GM21717 (cell line): ENCODE results near the gene TRIP4.
"Not testable (repeated sequence)": the region's sequence is repeated elsewhere in the genome, so short reads cannot be mapped to it uniquely, and the experiment has no call there.

ENCODE experiments used
- ATAC-seq: cut with Tn5 transposase; IDR thresholded peaks from one replicate; pipeline ENCODE4 v1.9.1; 2021; ENCODE audit warnings: mild to moderate bottlenecking, moderate library complexity; ENCODE audit not compliant: unreplicated experiment

The TRIP4 gene

DNA sequence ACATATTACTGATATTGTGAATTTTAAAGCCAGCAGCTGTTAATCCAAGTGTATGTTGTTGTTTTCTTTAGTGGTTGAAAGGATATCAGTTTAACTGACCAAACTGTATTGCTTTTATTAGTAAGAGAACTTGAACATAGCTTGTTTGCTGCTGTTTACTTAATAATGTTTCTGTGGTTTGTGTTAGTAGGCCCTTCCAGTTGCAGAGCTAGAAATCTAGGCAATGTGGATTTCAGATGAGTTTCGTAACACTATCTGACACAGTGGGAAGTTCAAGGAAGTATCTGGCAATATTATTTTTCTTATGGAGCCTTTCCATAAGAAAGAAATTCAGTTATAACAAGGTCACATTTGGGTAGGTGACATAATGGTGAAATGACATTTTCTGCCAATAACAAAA lies 91.2 kb downstream of the TRIP4 start:
- no peak for ATAC-seq

GRCh38 chr15:64480891-64481290 lies 93.3 kb downstream of the TRIP4 start:
- no peak for ATAC-seq

DNA sequence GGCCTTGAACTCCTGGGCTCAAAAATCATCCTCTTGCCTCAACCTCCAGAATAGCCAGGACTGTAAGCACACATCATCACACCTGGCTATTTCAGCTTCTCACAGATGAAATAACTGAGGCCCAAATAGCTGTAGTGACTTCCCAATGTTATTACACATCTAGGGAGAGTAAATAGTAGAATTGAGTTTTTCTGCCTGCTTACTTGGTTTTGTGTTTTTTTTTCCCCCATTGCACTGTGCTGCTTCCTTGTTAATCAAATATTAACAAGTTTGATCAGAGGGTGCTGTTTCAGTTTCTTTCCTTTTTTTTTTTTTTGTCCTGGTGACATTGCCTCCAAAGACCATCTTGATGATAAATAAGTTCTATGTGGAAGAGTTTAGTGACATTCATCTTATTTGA lies 96.1 kb downstream of the TRIP4 start:
- ATAC-seq, result no peak

DNA sequence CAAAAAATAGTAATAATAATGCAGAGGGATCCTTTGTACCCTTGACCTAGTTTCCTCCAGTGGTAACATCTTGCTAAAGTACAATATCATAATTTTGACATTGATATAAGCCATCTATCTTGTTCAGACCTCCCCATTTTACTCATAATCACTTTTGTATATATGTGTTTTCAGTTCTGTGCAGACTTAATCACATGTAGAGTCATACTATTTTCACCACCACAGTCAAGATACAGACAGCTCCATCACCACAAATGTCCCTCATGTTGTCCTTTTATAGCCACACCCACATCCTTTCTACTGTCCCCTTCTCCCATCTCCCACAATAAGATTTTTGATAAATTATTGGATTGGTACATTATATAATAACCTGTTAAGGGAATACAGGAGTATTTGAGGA lies 98.2 kb downstream of the TRIP4 start:
- ATAC-seq, result no peak

- no peak for ATAC-seq
Observed at GRCh38 chr15:64490598-64491259, 103.1 kb downstream of the TRIP4 start.

DNA sequence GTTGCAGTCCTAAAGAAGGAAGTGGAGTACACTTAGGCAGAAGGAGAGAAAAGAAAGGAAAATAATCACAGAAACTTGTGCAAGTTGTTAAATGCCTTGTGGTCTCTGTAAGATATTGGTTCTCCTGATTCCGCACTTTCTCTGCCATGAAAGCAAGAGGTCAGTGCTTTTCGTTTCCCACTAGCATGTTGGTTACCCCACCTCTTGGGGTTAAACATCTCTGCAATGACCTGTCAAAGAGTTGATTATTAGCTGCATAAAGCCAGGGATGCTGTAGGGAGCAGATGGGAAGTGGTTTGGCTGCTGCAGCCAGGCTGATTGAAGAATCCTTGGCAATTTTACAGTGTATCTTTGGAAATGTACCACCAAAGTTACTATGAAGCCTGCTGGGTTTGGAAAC lies 106.0 kb downstream of the TRIP4 start:
- no peak for ATAC-seq

DNA sequence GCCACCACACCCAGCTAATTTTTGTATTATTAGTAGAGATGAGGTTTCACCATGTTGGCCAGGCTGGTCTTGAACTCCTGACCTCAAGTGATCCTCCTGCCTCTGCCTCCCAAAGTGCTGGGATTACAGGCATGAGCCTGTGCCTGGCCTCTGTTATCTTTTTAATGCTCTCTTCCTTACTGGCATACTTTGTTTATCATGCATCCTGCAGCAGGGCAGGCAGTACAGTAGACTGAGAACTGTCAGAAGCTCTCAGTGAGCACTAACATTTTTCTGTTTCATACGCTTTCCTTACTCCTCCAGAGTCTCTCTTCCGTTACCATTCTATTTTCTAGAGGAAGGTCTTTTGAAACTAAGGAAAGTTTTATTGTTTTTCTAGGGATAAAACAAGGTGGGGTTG lies 108.3 kb downstream of the TRIP4 start:
- ATAC-seq, result not testable (repeated sequence)

DNA sequence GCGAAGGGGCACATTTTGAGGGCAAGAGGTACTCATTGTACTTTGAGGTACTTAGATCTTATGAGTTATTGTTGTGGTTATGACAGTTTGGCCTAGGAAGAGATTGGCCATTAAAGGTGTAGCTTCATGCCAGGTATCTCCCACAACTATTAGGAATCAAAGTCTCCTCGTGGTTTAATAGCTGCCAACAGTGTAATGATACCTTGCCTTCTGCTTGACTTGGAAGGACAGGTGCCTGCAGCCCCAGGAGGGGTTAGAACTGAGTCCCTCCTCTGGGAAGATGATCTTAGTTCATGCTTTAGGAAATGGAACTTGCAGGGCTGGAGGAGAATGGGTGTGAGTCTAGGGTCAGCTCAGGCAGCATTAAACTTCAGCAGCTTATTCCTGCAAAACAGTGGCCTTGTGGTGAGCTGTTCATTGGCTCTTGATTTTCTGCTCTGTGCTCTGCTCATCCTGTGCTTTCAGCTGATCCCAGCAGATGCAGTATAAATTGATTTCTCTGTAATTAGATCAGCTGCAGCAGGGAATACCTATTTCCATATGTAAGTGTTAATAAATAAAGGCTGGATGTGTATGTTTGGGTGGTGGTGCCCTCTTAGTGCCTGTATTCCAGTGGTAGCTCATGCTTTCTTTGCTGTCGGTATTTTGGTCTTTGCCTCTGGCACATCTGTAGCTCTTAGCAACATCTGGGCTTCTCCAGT lies 113.2 kb downstream of the TRIP4 start:
- no peak for ATAC-seq

DNA sequence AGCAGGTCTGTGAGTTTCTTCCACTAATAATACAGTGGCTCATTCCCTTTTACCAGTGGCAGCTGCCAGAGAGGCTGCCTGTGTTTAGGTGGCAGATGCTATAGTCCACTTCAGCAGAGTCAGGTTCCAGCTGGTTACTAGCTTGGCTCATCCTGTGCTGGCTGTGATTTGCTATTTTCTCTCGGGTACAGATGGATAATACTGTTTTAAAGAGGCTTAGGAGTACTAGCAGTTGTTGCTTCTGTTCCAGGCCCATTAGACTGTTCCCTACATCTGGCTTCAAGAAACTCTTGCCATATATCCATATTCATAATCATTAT lies 113.7 kb downstream of the TRIP4 start:
- ATAC-seq, result no peak

GRCh38 chr15:64502151-64502550 lies 114.5 kb downstream of the TRIP4 start:
- no peak for ATAC-seq

DNA sequence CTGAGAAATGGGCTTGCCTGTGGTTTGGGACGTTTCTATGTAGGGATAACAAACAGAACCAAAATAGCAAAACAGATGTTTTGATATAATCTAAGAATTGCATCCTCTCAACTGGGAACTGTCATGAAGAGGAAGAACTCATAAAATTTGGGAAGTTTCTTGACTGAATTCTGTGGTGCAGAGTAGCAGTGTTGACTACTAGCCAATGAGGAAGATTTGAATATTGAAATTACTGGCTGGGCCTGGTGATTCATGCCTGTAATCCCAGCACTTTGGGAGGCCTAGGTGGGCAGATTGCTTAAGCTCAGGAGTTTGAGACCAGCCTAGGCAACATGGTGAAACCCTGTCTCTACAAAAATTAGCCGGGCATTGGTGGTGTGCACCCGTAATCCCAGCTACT lies 114.9 kb downstream of the TRIP4 start:
- ATAC-seq, result no peak

DNA sequence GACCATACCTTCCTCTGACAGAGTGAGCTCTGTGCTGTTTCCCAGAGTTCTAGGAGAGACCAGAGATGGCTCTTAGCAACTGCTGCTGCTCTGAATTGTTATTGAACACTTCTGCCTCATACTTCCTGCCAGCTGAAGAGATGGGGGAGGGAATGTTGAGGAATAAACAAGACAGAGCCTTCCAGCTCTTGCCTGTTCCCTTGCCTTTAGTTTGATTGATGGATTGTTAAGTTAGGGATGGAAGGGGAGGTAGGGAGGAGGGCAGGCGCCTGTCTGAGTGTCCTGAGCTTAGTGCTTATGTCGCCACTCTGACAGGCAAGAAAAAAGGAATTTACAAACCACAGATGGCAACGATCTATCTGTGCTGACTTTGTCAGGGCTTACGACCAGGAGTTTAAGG lies 115.6 kb downstream of the TRIP4 start:
- no peak for ATAC-seq

- ATAC-seq, result no peak
Observed at GRCh38 chr15:64503640-64504039, 116.0 kb downstream of the TRIP4 start.
